NCI-H526 treated with DMSO at 0.1 percent for 48 hours (cell line): ENCODE results near the gene PDSS1.
"Not testable (repeated sequence)": the region's sequence is repeated elsewhere in the genome, so short reads cannot be mapped to it uniquely, and the experiment has no call there.

Experiments
- DNase-seq: peaks from one replicate; lab custom pipeline; 2025; lab: John Stamatoyannopoulos, UW

PDSS1 gene

GRCh38 chr10:26697163-26697921 is at the start of gene PDSS1:
PDSS1 (plus strand) TSS chr10:26697701; CDS start chr10:26697712, 11 bp downstream.
- peak; percentile 23 for DNase-seq

GRCh38 chr10:26648245-26648636 is 49.3 kb upstream of the PDSS1 start:
- DNase-seq: not testable (repeated sequence)

- no peak for DNase-seq
These were observed 47.1 kb upstream of the PDSS1 start for GRCh38 chr10:26650406-26650805.

- not testable (repeated sequence) for DNase-seq
These were observed 46.0 kb upstream of the PDSS1 start for GRCh38 chr10:26651476-26651875.

- DNase-seq: no peak
These were observed 44.5 kb upstream of the PDSS1 start for GRCh38 chr10:26653004-26653403.

- DNase-seq: no peak
These were observed 41.8 kb upstream of the PDSS1 start for GRCh38 chr10:26655746-26656145.

GRCh38 chr10:26662864-26663263 is 34.6 kb upstream of the PDSS1 start:
- no peak for DNase-seq

- DNase-seq: no peak
These were observed 32.1 kb upstream of the PDSS1 start for GRCh38 chr10:26665080-26666048.

- DNase-seq: no peak
These were observed 21.6 kb upstream of the PDSS1 start for GRCh38 chr10:26675873-26676257.

- DNase-seq: no peak
These were observed 17.9 kb upstream of the PDSS1 start for GRCh38 chr10:26679588-26679987.

- no peak for DNase-seq
These were observed 16.4 kb upstream of the PDSS1 start for GRCh38 chr10:26681076-26681475.

- not testable (repeated sequence) for DNase-seq
These were observed 15.5 kb upstream of the PDSS1 start for GRCh38 chr10:26681971-26682370.

GRCh38 chr10:26682931-26683330 is 14.6 kb upstream of the PDSS1 start:
- no peak for DNase-seq

GRCh38 chr10:26684667-26685264 is 12.7 kb upstream of the PDSS1 start:
- peak; percentile 3 for DNase-seq

GRCh38 chr10:26685441-26685840 is 12.1 kb upstream of the PDSS1 start:
- no peak for DNase-seq

- no peak for DNase-seq
These were observed 8.1 kb upstream of the PDSS1 start for GRCh38 chr10:26689399-26689798.

GRCh38 chr10:26690731-26691475 is 6.6 kb upstream of the PDSS1 start:
- DNase-seq: no peak

- DNase-seq: not testable (repeated sequence)
These were observed 3.0 kb upstream of the PDSS1 start for GRCh38 chr10:26694536-26694935.

GRCh38 chr10:26696786-26697162 is 727 bp upstream of the PDSS1 start:
- DNase-seq: no peak

- no peak for DNase-seq
These were observed 564 bp downstream of the PDSS1 start for GRCh38 chr10:26697922-26698608.

- no peak for DNase-seq
These were observed 1.4 kb downstream of the PDSS1 start for GRCh38 chr10:26698909-26699308.
